HG03439 (cell line): Measurements from ENCODE around the gene SPATA17.
A peak's percentile ranks its signal among the peaks of the same experiment; 100 is the strongest.
"Not testable (repeated sequence)": the region's sequence is repeated elsewhere in the genome, so short reads cannot be mapped to it uniquely, and the experiment has no call there.

Experiments used
- ATAC-seq: cut with Tn5 transposase; IDR thresholded peaks from one replicate; pipeline ENCODE4 v1.9.1; 2021; ENCODE audit warnings: mild to moderate bottlenecking, moderate library complexity; ENCODE audit not compliant: unreplicated experiment

SPATA17 gene, protein sequence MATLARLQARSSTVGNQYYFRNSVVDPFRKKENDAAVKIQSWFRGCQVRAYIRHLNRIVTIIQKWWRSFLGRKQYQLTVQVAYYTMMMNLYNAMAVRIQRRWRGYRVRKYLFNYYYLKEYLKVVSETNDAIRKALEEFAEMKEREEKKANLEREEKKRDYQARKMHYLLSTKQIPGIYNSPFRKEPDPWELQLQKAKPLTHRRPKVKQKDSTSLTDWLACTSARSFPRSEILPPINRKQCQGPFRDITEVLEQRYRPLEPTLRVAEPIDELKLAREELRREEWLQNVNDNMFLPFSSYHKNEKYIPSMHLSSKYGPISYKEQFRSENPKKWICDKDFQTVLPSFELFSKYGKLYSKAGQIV

DNA sequence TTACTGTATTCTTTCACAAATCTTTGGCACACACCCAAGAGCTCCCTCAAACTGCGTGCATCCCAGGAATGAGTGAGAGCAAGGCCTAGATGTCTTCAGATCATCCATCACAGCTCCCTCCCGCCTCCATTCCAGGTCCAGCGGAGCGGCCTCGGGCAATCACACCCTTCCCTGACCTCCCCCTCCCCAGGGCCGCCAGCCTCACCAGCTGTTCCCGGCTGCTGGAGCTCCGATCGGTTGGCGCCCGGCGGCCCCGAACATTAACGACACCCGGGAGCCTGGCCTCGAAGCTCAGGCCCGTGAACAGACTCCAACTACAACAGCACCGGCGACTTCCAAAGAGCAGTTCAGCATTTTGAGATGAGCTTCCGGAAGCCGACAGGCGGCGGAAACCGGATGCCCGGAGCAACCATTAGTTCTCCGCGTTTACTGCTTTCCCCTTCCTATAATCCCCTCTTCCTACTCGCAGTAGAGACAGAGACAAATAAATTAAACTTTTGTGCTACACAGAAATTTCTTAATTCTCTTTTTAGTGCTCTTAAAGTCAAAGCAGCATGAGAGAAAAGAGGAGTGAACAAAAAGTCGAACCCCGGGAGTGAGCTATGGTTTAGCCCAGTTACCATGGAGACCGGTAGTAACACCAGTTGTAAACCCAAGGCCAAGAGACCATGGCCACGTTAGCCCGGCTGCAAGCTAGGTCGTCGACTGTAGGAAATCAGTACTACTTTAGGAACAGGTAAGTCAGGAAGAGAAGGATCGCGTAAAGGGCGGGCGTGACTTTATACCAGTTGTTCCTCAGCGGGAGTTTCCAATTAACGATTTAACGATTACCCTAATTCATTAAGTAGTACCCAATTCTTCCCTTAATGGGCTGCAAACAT lies at the start of gene SPATA17, which contains the start of gene GPATCH2:
TSS of gene SPATA17 (plus strand) at position 634 of the 881 bp plus-strand sequence. CDS start at position 669, 35 bp downstream.
TSS of gene GPATCH2 (minus strand) at position 380 of the 881 bp plus-strand sequence. CDS start at position 261, 119 bp downstream.
- peak; percentile 99 for ATAC-seq

- ATAC-seq: not testable (repeated sequence)
Observed at GRCh38 chr1:217584286-217584811, 46.8 kb upstream of the SPATA17 start.

DNA sequence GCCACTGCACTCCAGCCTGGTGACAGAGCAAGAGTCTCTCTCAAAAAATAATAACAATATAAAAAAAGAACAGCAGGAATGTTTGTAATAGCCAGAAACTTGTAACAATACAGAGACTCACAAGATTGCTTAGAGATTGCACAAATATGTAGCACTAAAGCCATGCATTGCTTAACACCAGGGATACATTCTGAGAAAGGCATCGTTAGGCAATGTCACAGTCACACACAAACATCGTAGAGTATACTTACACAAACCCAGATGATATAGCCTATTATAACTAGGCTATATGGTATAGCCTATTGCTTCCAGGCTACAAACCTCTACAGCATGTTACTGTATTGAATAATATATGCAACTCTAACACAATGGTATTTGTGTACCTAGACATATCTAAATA lies 45.6 kb upstream of the SPATA17 start:
- ATAC-seq: no peak

- no peak for ATAC-seq
Observed at GRCh38 chr1:217586586-217586985, 44.6 kb upstream of the SPATA17 start.

DNA sequence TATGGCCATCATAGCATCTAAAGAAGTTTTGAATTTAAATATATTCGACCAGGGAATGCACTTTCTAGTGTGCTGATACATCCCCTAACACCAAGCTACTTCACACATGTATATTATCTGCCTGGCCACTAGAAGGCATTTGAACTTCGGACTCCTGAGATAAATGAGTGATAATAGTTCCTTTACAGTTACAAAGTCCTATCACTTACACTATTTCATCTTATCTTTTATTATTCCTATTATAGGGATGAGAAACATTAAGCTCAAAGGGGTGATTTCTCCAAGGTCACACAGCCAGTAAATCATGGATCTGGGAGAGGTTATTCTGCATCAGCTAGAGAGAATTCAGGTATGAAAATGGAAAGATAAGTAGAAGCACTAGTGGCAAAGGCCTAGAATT lies 40.5 kb upstream of the SPATA17 start:
- no peak for ATAC-seq

DNA sequence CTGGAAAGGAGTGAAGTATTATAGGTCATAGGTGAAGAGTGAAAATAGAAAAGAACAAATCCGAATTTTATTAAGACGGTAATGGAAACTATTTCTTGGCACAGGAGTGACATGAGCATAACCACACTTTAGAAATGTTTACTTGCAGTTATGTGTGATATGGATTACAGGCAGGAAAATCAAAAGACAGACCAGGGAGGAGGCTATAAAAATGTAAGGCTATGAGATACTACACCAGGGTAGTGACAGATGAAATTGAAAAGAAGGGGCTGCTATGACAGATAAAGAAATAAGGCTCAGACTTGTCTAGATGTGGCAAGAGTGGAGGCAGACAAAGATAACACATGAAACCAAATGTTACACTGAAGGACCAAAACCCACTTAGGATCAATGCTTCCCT lies 32.0 kb upstream of the SPATA17 start:
- no peak for ATAC-seq

GRCh38 chr1:217602380-217602779 lies 28.8 kb upstream of the SPATA17 start:
- no peak for ATAC-seq

- no peak for ATAC-seq
Observed at GRCh38 chr1:217605390-217605789, 25.8 kb upstream of the SPATA17 start.

- no peak for ATAC-seq
Observed at GRCh38 chr1:217614200-217614712, 16.9 kb upstream of the SPATA17 start.

DNA sequence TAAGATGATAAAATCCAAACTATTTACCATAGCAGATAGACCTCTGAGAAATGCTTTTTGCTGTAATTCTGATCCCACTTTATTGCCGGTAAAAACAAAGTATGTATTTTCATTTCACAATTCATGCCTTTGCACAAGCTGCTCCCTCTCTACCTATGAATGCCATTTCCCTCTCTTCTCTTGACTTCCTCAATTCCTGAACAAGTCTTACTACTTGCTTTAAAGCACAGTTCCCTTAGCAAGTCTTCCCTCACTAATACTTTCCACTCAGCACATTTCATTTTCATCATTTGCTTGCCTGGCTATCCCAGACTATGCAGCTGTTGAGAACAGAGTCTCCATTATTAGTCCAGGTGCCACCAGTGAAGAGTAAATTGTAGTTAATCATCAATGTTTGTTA lies 14.0 kb upstream of the SPATA17 start:
- no peak for ATAC-seq

DNA sequence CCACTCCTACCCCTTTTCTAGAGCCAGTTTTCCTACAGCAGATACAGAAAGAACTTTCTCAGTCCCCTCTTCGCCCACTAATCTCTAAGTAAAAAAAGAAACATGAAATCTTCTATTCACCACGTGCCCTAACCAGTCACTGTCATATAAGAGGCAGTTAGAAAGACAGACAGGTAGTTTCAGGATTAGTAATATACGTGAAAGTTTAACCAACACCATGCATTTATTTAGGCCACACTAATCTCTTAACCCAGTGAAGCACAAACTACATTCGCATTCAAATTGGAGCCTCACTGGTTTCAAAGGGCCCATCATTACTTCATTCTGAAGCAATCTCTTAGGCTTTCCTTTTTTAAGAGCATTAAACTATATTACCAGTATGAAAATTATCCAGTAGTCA lies 10.3 kb upstream of the SPATA17 start:
- ATAC-seq: peak; percentile 100

DNA sequence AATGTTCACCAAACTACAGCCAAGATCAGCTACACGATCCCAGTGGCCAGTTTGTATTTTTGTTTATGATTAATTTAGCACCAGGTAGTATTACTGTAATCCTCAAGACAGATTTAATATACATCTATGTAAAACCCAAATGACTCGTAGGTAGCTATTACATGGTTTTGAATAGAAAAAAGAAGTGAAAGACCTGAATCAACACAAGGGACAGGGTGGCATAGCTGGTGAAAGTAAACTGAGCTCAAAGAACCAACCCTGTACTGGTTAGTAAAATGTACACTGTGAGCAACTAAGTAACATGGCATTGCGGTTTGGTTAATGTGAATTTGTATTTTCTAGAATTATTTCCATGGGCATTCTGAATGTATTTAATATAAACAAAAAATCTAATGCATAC lies 9.1 kb upstream of the SPATA17 start:
- ATAC-seq: no peak

GRCh38 chr1:217626321-217626720 lies 4.8 kb upstream of the SPATA17 start:
- no peak for ATAC-seq

GRCh38 chr1:217627431-217627830 lies 3.7 kb upstream of the SPATA17 start:
- no peak for ATAC-seq

DNA sequence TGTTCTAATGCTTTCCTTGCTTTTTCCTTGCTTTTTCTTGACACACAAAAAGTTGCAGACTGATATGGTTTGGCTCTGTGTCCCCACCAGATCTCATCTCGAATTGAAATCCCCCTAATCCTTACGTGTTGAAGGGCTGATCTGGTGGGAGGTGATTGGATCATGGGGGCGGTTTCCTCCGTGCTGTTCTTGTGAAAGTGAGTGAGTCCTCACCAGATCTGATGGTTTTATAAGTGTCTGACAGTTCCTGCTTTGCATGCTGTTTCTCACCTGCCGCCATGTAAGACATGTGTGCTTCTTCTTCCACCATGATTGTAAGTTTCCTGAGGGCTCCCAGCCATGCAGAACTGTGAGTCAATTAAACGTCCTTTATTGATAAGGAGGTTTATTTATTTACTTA lies 11.3 kb downstream of the SPATA17 start:
- ATAC-seq: no peak

- ATAC-seq: no peak
Observed at GRCh38 chr1:217647791-217648190, 16.6 kb downstream of the SPATA17 start.

- ATAC-seq: no peak
Observed at GRCh38 chr1:217650674-217651073, 19.5 kb downstream of the SPATA17 start.

DNA sequence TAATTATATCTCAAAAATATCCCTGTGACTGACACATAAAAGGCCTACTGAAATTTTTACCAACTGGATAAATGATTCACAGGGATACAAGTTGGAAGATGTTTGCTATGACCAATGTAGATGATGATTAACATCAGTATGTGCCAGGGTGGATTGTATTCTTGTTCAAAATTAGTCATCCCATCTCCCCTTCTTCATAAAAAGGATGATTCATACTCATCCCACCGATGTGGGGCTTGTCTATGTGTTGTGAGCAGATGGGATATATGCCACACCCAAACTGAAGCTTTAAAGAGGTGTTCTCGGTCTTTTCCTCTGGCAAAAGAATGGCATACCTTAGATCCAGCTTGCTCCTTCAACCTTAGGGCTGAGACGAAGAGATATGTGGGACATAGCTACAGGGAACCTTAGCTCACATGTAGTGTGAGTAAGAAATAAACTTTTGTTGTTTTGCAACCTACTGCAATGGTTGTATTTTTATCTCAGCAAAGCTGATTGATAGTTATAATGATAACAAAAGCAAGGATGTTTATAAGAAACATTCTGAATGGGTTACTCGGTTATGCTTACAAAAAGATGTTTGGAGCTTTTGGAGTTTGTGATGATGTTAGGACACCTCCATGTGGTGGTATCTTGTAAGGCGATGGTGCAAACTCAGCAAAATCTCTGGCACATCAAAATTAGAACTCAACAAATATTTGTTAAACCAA lies 29.4 kb downstream of the SPATA17 start:
- no peak for ATAC-seq

- no peak for ATAC-seq
Observed at GRCh38 chr1:217661407-217661806, 30.3 kb downstream of the SPATA17 start.

DNA sequence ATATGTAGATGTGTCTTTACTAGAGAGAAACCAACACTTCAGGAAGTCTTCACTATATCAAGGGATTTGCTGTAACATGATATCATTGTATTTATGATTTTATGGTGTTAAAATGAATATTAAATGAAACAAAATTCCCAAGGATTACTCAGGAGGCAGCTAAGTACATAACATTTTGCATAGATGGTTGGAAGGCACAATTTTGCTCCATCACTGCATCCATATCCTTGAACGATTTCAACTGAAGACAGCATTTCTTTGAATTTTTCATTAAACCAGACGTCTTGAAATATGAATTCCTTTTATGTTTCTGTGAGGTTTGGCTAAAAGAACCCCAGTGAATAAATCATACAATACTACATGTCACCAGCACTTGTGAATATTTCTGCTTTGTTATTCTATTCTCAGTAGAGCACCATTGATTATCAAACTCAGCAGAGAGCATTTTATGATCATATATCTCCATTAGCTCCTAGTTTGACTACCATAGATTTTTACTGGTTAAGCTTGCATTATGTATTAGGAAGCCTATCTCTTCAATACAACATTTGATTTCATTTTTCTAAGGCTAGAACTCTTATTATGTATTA lies 37.3 kb downstream of the SPATA17 start:
- ATAC-seq: no peak
